GM12874 (cell line): ENCODE results near the gene PRKG2.

ENCODE experiments used
- CTCF ChIP-seq: IDR thresholded peaks from 2 replicates; pipeline ENCODE4 v1.5.1; 2011; ENCODE audit warnings: low read depth, mild to moderate bottlenecking, control low read depth, low read length, moderate library complexity; ENCODE audit not compliant: insufficient read depth

Gene PRKG2

DNA sequence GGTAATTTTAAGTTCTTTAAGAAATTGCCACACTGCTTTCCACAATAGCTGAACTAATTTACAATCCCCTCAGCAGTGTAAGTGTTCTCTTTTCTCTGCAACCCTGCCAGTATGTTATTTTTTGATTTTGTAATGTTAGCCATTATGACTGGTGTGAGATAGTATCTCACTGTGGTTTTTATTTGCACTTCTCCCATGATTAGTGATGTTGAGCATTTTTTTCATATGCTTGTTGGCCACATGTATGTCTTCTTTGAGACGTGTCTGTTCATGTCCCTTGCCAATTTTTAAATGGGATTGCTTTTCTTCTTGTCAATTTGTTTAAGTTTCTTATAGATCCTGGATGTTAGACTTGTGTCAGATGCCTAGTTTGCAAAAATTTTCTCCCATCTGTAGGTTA lies 98.5 kb downstream of the PRKG2 start:
- TF ChIP-seq CTCF = no peak

DNA sequence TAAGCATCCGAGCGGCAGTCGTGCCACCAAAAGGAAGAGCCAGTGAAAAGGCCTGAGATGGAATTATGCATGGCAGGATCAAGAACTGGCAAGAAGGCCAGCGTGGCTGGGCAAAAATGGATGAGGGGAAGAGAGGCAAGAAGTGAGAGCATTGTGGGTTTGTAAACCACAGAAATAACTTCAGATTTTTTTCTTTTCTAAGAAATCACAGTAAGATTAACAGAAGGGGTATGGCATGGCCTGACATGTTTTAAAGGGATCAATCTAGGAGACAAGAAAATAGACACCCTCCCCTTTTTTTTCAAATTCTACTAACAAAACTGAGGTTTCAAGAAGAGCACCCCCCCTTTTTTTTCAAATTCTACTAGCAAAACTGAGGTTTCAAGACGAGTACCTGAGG lies 102.0 kb downstream of the PRKG2 start:
- no peak for TF ChIP-seq CTCF

DNA sequence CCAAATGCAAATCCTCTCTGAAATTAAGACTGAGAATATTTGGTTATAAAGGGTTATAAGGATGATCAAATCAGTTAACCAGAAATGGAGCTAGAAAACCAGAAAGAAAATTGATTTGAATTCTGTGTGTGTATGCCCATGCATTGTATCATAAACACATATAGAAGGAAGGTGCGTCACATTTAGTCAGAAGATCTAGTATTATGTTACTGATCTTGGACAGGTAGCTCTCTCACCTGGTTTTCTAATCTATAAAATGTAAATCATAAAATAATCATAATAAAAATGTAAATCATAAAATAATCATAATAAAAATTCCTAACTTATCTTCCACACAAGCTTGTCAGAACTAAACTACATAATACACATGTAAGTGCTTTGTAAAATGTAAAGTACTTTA lies 105.7 kb downstream of the PRKG2 start:
- TF ChIP-seq CTCF = no peak

DNA sequence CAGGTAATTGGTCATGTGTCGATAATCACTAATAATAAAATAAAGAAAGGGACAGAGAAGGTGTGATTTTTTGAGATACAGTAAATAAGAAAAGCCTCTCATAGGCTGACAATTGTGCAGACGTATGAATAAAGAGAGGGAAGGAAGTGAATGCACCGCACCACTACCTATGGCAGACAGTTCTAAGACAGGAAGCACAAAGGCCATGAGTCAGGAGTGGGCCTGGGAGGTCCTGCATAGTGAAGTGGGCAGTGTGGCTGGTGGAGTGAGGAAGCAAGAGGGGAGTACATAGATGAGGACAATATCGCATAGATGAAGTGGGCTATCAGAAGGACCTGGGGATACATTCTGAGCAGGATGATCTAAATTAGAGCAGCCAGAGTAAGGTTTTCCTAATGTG lies 108.9 kb downstream of the PRKG2 start:
- no peak for TF ChIP-seq CTCF

GRCh38 chr4:81102107-81102506 lies 112.9 kb downstream of the PRKG2 start:
- no peak for TF ChIP-seq CTCF

DNA sequence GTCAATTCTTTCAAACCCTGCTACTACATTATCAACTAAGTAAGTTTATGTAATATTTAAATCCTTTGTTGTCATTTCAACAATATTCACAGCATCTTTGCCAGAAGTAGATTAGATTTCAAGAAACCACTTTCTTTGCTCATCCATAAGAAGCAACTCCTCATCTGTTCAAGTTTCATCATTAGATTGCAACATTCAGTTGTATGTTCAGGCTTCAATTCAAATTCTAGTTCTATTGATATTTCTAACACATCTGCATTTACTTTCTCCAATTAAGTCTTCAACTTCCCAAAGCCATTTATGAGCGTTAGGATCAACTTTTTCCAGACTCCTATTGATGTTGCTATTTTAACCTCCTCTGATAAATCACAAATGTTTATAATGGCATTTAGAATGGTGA lies 118.5 kb downstream of the PRKG2 start:
- no peak for TF ChIP-seq CTCF

GRCh38 chr4:81095389-81095788 lies 119.6 kb downstream of the PRKG2 start:
- TF ChIP-seq CTCF = no peak
